HCT116 (cell line): Measurements from ENCODE around the gene COL21A1. TPM values are rescaled to one million over a fixed set of nuclear protein-coding genes. Genes with fewer than 3 reads are reported as not detected.

ENCODE experiments used
- ATAC-seq: fragments of 200-7000 bp; cut with Tn5 transposase; 2 replicates; pipeline ENCODE4 v1.9.1; 2020; ENCODE audit warnings: mild to moderate bottlenecking, moderate library complexity
- BruUV-seq: library from RNA; stranded (reverse); fragments of 400-500 nt; replicated peaks from 2 replicates; lab custom pipeline; 2021; lab: Mats Ljungman, UMichigan
- CTCF ChIA-PET: fragments of 300-600 bp; sonication (Branson Sonifier 250); formaldehyde crosslinking; loops from one replicate; lab custom pipeline; 2021; ENCODE audit warnings: antibody characterized with exemption; lab: Charles Lee
- POLR2A ChIA-PET: fragments of 300-600, 350-600 bp; sonication (Branson Sonifier 250); formaldehyde crosslinking; loops from one replicate; lab custom pipeline; 2021; ENCODE audit warnings: antibody characterized with exemption; lab: Charles Lee
- RAD21 ChIA-PET, 2 experiments: fragments of 300-600 bp; sonication (Branson Sonifier 250); formaldehyde crosslinking; loops; one replicate each; lab custom pipeline; 2023; ENCODE audit warnings: low total read pairs in 2 of 2; ENCODE audit not compliant: uncharacterized antibody in 2 of 2, unreplicated experiment in 2 of 2, low non-redundant PET in 1 of 2; lab: Charles Lee
- DNase-seq: peaks from one replicate; pipeline ENCODE4 v3.0.0-alpha.2; 2010; ENCODE audit warnings: low read depth, low spot score
- H2AFZ ChIP-seq: fragments of 200-600 bp; shearing (Covaris generic), sonication (generic); 2 replicates; pipeline ENCODE4 v1.6.1; 2017; ENCODE audit warnings: low read depth, mixed run types, mixed read lengths, antibody characterized with exemption, low read length; ENCODE audit not compliant: poor library complexity, severe bottlenecking
- H3K27ac ChIP-seq: 2 replicates; pipeline ENCODE4 v1.5.1; 2012; ENCODE audit warnings: low read depth, low read length
- H3K27me3 ChIP-seq: fragments of 200-600 bp; sonication (generic); 2 replicates; pipeline ENCODE4 v1.6.1; 2016; ENCODE audit warnings: mixed run types, low read length, mixed read lengths; ENCODE audit not compliant: insufficient read depth
- H3K36me3 ChIP-seq, 2 experiments: fragments of 200-500 bp in 1 of 2; fragments of 200-600 bp in 1 of 2; sonication (Bioruptor generic) in 1 of 2; sonication (generic) in 1 of 2; 2 replicates each; pipeline versions ENCODE4 v1.5.1 to v1.6.1; 2014 to 2016; ENCODE audit warnings: low read length in 2 of 2, inconsistent platforms in 1 of 2, mixed read lengths in 1 of 2, mixed run types in 1 of 2; ENCODE audit not compliant: insufficient read depth in 2 of 2, control insufficient read depth in 1 of 2
- H3K4me1 ChIP-seq, 2 experiments: fragments of 200-600 bp in 1 of 2; sonication (generic) in 1 of 2; 2 replicates each; pipeline versions ENCODE4 v1.5.1 to v1.6.1; 2012 to 2017; ENCODE audit warnings: low read length in 2 of 2, inconsistent platforms in 1 of 2, mild to moderate bottlenecking in 1 of 2, mixed read lengths in 1 of 2, mixed run types in 1 of 2, moderate library complexity in 1 of 2; ENCODE audit not compliant: insufficient read depth in 2 of 2, control insufficient read depth in 1 of 2
- H3K4me2 ChIP-seq: fragments of 200-600 bp; sonication (generic); 2 replicates; pipeline ENCODE4 v1.6.1; 2017; ENCODE audit warnings: mixed run types, low read length, mixed read lengths
- H3K4me3 ChIP-seq, 2 experiments: fragments of 200-600 bp in 1 of 2; sonication (generic) in 1 of 2; replicated peaks in 1 of 2; 2 replicates each; pipeline ENCODE4 v1.5.1; 2011 to 2016; ENCODE audit warnings: low read length in 2 of 2, control low read depth in 1 of 2, low read depth in 1 of 2, mild to moderate bottlenecking in 1 of 2, mixed read lengths in 1 of 2, mixed run types in 1 of 2
- H3K79me2 ChIP-seq: fragments of 200-600 bp; sonication (generic); 2 replicates; pipeline ENCODE4 v1.6.1; 2017; ENCODE audit warnings: mild to moderate bottlenecking, mixed run types, low read length, moderate library complexity, mixed read lengths; ENCODE audit not compliant: insufficient read depth
- H3K9ac ChIP-seq: fragments of 200-600 bp; sonication (generic); 2 replicates; pipeline ENCODE4 v1.6.1; 2016; ENCODE audit warnings: low read length, mixed read lengths
- H3K9me2 ChIP-seq: fragments of 200-600 bp; sonication (generic), shearing (Covaris generic); 2 replicates; pipeline ENCODE4 v1.6.1; 2017; ENCODE audit warnings: mixed run types, mild to moderate bottlenecking, moderate library complexity; ENCODE audit not compliant: insufficient read depth
- H3K9me3 ChIP-seq, 2 experiments: fragments of 200-500 bp in 1 of 2; fragments of 200-600 bp in 1 of 2; sonication (Bioruptor generic) in 1 of 2; sonication (generic) in 1 of 2; 2 replicates each; pipeline ENCODE4 v1.6.1; 2014 to 2017; ENCODE audit warnings: low read length in 2 of 2, mixed read lengths in 2 of 2, inconsistent platforms in 1 of 2, low read depth in 1 of 2, mild to moderate bottlenecking in 1 of 2, mixed run types in 1 of 2, moderate library complexity in 1 of 2; ENCODE audit not compliant: control insufficient read depth in 1 of 2, insufficient read depth in 1 of 2
- H4K20me1 ChIP-seq: fragments of 200-600 bp; sonication (generic), shearing (Covaris generic); 2 replicates; pipeline ENCODE4 v1.6.1; 2017; ENCODE audit warnings: mixed run types, mild to moderate bottlenecking, moderate library complexity; ENCODE audit not compliant: insufficient read depth
- ELF1 ChIP-seq: IDR thresholded peaks from 2 replicates; pipeline ENCODE4 v1.6.1; 2012; ENCODE audit warnings: low read depth, borderline replicate concordance
- EZH2 ChIP-seq: fragments of 200-600 bp; sonication (generic); IDR thresholded peaks from 2 replicates; pipeline ENCODE4 v1.6.1; 2017; ENCODE audit warnings: antibody characterized with exemption, mixed run types
- JUND ChIP-seq: IDR thresholded peaks from 2 replicates; pipeline ENCODE4 v1.6.1; 2012
- SP1 ChIP-seq: IDR thresholded peaks from 2 replicates; pipeline ENCODE4 v1.6.1; 2012; ENCODE audit warnings: low read depth
- ZFX ChIP-seq: fragments of 450-650 bp; IDR thresholded peaks from 2 replicates; pipeline ENCODE4 v1.6.1; 2017
- intact Hi-C: fragments of 100-400 bp; cut with micrococcal nuclease; formaldehyde crosslinking; loops from 2 replicates; pipeline ENCODE4 v1.10.0; 2022
- total RNA-seq: library from RNA; stranded (reverse); gene quantifications from one replicate; pipeline ENCODE4 v1.2.1, GENCODE V29; 2021; ENCODE audit not compliant: unreplicated experiment
- TF ChIP-seq, protein P1 (sequence below): IDR thresholded peaks from 2 replicates; pipeline ENCODE4 v1.6.1; 2011; ENCODE audit warnings: mild to moderate bottlenecking, low read length, moderate library complexity; ENCODE audit not compliant: insufficient replicate concordance; ENCODE audit errors: extremely low read depth
- TF ChIP-seq, protein P2 (sequence below): IDR thresholded peaks from 2 replicates; pipeline ENCODE4 v1.6.1; 2012
- TF ChIP-seq, protein P3 (sequence below), 3 experiments: fragments of 200-600 bp in 1 of 3; sonication (generic) in 1 of 3; IDR thresholded peaks in 2 of 3; conservative IDR thresholded peaks in 1 of 3; 2 replicates each; pipeline ENCODE4 v1.5.1; 2012 to 2017; ENCODE audit warnings: low read depth in 2 of 3, low read length in 2 of 3, antibody characterized with exemption in 1 of 3, borderline replicate concordance in 1 of 3, control low read depth in 1 of 3, mild to moderate bottlenecking in 1 of 3, mixed read lengths in 1 of 3, mixed run types in 1 of 3, moderate library complexity in 1 of 3; ENCODE audit not compliant: insufficient read depth in 1 of 3
- TF ChIP-seq, protein P4 (sequence below): IDR thresholded peaks from 2 replicates; pipeline ENCODE4 v1.6.1; 2012

COL21A1 gene
- total RNA-seq, 1 experiment from 2014 or later = not detected

DNA sequence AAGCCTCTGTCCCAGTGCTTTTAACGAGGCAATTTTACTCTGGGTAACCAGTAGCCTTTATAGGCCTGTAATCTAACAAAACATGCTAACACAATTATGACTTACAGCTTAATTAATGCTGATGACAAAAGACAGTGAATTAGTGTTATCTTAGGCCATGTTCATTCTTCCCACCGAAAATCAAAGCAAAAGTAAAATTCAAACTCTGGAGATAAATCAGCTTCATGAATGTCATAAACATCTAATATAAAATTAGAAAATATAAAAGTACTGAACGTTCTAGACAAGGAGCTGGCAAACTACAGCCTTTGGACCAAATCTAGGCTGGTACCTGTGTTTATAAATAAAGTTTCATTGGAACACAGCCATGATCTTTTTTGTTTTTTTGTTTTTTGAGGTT is 18.6 kb upstream of the COL21A1 start:
- intact Hi-C loops = no loop called here
- no peak for TF ChIP-seq ELF1
- TF ChIP-seq, protein P1, sequence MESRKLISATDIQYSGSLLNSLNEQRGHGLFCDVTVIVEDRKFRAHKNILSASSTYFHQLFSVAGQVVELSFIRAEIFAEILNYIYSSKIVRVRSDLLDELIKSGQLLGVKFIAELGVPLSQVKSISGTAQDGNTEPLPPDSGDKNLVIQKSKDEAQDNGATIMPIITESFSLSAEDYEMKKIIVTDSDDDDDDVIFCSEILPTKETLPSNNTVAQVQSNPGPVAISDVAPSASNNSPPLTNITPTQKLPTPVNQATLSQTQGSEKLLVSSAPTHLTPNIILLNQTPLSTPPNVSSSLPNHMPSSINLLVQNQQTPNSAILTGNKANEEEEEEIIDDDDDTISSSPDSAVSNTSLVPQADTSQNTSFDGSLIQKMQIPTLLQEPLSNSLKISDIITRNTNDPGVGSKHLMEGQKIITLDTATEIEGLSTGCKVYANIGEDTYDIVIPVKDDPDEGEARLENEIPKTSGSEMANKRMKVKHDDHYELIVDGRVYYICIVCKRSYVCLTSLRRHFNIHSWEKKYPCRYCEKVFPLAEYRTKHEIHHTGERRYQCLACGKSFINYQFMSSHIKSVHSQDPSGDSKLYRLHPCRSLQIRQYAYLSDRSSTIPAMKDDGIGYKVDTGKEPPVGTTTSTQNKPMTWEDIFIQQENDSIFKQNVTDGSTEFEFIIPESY = no peak
- TF ChIP-seq JUND = no peak
- TF ChIP-seq, protein P2, sequence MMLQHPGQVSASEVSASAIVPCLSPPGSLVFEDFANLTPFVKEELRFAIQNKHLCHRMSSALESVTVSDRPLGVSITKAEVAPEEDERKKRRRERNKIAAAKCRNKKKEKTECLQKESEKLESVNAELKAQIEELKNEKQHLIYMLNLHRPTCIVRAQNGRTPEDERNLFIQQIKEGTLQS = no peak
- TF ChIP-seq EZH2 = no peak
- TF ChIP-seq, protein P3, sequence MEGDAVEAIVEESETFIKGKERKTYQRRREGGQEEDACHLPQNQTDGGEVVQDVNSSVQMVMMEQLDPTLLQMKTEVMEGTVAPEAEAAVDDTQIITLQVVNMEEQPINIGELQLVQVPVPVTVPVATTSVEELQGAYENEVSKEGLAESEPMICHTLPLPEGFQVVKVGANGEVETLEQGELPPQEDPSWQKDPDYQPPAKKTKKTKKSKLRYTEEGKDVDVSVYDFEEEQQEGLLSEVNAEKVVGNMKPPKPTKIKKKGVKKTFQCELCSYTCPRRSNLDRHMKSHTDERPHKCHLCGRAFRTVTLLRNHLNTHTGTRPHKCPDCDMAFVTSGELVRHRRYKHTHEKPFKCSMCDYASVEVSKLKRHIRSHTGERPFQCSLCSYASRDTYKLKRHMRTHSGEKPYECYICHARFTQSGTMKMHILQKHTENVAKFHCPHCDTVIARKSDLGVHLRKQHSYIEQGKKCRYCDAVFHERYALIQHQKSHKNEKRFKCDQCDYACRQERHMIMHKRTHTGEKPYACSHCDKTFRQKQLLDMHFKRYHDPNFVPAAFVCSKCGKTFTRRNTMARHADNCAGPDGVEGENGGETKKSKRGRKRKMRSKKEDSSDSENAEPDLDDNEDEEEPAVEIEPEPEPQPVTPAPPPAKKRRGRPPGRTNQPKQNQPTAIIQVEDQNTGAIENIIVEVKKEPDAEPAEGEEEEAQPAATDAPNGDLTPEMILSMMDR (IDR thresholded peaks at IDR 0.05 in 2 of 3, conservative IDR thresholded peaks at IDR 0.05 in 1 of 3; ENCODE audit: borderline replicate concordance in 1 of 3, insufficient read depth in 1 of 3, low read depth in 2 of 3, low read length in 2 of 3) = no peak
- TF ChIP-seq ZFX = no peak
- TF ChIP-seq SP1 = no peak
- TF ChIP-seq, protein P4, sequence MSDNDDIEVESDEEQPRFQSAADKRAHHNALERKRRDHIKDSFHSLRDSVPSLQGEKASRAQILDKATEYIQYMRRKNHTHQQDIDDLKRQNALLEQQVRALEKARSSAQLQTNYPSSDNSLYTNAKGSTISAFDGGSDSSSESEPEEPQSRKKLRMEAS = no peak
- TF ChIP-seq, all 23 proteins: peak for 0
- Histone ChIP-seq H3K9me2 (no peaks in the 10 kb centered on the region), H3K36me3 (no peaks in the 10 kb centered on the region), H3K4me3 (no peak overlapping the region), H2AFZ (no peak overlapping the region), H3K9ac (no peak overlapping the region), H3K9me3 (no peaks in the 10 kb centered on the region), H3K79me2 (no peaks in the 10 kb centered on the region), H3K4me1 (no peaks in the 10 kb centered on the region), H3K4me2 (no peak overlapping the region), H4K20me1 (no peaks in the 10 kb centered on the region), H3K27ac (no peak overlapping the region), H3K27me3 (no peaks in the 10 kb centered on the region)
- DNase-seq (no peak), ATAC-seq (no peak)
- ChIA-PET RAD21 (no interaction called here), CTCF (no interaction called here), POLR2A (no interaction called here)
- no TSS peak for BruUV-seq
